GM13976 (cell line): Measurements from ENCODE around the gene CCL13.

Experiments used
- DNase-seq: peaks from one replicate; pipeline ENCODE4 v3.0.0; 2012; ENCODE audit warnings: low spot score
- in situ Hi-C: fragments of 300-500 bp; cut with MboI; formaldehyde crosslinking; loops from one replicate; pipeline ENCODE4 v1.12.0; 2022; ENCODE audit warnings: low sequenced_read_pairs, mixed read lengths, inconsistent platforms; ENCODE audit not compliant: unreplicated experiment
- TF ChIP-seq, protein P1 (sequence below): IDR thresholded peaks from 2 replicates; pipeline ENCODE4 v1.5.1; 2012; ENCODE audit warnings: borderline replicate concordance, mild to moderate bottlenecking; ENCODE audit not compliant: insufficient read depth; ENCODE audit errors: extremely low read depth, missing control alignments, control extremely low read depth

The CCL13 gene

GRCh38 chr17:34370997-34371395 is 14.7 kb downstream of the CCL13 start:
- TF ChIP-seq, protein P1, sequence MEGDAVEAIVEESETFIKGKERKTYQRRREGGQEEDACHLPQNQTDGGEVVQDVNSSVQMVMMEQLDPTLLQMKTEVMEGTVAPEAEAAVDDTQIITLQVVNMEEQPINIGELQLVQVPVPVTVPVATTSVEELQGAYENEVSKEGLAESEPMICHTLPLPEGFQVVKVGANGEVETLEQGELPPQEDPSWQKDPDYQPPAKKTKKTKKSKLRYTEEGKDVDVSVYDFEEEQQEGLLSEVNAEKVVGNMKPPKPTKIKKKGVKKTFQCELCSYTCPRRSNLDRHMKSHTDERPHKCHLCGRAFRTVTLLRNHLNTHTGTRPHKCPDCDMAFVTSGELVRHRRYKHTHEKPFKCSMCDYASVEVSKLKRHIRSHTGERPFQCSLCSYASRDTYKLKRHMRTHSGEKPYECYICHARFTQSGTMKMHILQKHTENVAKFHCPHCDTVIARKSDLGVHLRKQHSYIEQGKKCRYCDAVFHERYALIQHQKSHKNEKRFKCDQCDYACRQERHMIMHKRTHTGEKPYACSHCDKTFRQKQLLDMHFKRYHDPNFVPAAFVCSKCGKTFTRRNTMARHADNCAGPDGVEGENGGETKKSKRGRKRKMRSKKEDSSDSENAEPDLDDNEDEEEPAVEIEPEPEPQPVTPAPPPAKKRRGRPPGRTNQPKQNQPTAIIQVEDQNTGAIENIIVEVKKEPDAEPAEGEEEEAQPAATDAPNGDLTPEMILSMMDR: no peak
- in situ Hi-C loops: no loop called here
- DNase-seq: no peak

DNA sequence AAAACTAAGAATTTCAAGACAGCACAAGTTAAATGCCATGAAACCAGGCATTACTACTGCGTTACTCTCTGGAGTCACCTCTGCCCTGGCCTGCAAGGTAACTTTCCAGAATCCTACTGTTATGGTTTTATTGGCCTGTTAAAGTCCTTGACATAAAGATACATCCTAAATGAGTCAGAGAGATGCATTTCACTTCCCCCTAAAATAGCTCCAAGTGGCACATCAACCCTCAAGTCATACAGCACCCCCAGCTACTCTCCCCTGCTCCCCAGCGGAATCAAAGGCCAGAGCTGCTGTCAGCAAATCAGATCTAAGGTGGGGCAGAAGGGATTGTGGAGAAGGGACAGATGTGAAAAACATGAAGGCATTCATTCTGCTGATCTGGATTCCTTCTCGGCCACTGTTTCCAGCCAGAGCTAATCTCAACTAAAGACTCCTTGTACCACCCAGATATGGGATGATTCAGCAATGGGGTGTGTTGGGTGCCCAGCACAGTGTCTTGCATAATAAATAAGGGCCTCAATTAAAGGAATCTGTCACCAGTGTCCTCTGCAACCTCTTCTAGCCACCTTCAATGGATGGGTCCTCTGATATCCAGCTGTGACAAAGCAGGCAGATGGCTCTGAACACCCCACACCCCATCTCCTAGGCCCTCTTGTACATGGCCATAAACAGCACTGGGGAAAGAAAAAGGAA is 15.3 kb downstream of the CCL13 start:
- DNase-seq: no peak
- in situ Hi-C loops: no loop called here
- TF ChIP-seq, protein P1: no peak

- in situ Hi-C loops: no loop called here
- TF ChIP-seq, protein P1: no peak
- DNase-seq: no peak
These were observed 18.2 kb downstream of the CCL13 start for GRCh38 chr17:34374457-34374856.

DNA sequence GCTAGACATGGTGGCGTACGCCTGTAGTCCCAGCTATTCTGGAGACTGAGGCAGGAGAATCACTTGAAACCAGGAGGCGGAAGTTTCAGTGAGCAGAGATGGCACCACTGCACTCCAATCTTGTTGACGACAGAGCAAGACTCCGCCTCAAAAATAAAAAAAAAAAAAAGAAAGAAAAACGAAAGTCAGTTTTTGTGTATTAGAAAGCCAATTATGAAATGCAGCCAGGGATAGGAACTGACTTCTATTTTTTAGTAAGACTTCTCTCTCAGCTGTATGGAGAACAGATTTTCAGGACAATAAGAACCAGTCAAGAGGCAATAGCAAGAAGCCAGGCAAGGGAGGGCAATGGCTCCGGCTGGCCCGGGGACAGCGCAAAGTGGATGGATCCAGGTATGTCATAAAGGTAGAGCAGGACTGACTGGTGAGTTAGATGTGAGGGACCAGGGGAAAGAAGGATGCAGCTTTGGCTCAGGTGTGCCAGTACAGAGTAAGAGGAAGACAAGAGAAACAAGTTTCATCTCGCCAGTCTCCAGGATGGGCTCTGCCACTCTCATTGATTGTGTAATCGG is 19.2 kb downstream of the CCL13 start:
- in situ Hi-C loops: no loop called here
- DNase-seq: no peak
- TF ChIP-seq, protein P1: no peak

DNA sequence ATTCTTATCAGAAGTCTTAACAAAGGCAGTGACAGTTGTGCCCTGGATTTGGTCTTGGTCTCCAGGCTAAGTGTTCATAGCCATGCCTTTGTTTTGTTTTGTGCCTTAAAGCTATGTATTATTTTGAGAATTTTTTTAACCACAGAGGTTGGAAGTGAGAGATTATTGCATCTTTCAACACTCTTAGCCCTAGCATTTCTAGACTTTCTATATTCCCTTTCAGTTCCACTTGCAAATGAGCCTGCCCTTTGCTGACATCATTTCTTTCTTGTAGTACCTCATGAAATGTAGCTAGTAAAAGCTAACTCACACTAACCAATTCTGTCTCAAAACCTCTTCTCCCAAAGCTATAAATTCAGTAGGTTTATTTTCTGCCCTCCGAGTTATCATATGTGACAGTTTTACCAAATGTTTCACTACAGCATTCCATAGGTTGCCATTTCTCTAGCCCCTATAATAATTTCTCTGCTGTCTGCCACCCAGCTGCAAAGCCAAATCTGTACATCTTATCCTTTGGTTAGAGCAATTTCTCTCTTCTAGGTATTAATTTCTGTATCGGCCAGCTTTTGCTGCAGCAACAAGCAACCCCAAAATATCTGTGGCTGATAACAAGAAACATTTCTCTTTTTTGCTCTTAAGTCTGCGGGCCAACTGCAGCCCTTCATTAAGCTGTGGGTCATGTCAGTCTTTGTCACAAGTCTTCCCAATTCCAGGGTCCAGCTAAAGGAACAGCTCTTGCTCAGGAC is 21.0 kb downstream of the CCL13 start:
- in situ Hi-C loops: no loop called here

GRCh38 chr17:34378664-34379101 is 22.4 kb downstream of the CCL13 start:
- DNase-seq: peak; percentile 72
- TF ChIP-seq, protein P1: no peak
- in situ Hi-C loops: no loop called here

More for the DNA sequence above, 21.0 kb downstream of the CCL13 start:
- TF ChIP-seq, protein P1: no peak
- no peak for DNase-seq
